ENCODE data around the gene BARD1. TPM values are rescaled to one million over a fixed set of nuclear protein-coding genes. Genes with fewer than 3 reads are reported as not detected.
A peak's percentile ranks its signal among the peaks of the same experiment; 100 is the strongest.
"Not testable (repeated sequence)": the region's sequence is repeated elsewhere in the genome, so short reads cannot be mapped to it uniquely, and the experiment has no call there.

BARD1 gene
- total RNA-seq, 1 experiment from 2014 or later: 21.8 TPM

DNA sequence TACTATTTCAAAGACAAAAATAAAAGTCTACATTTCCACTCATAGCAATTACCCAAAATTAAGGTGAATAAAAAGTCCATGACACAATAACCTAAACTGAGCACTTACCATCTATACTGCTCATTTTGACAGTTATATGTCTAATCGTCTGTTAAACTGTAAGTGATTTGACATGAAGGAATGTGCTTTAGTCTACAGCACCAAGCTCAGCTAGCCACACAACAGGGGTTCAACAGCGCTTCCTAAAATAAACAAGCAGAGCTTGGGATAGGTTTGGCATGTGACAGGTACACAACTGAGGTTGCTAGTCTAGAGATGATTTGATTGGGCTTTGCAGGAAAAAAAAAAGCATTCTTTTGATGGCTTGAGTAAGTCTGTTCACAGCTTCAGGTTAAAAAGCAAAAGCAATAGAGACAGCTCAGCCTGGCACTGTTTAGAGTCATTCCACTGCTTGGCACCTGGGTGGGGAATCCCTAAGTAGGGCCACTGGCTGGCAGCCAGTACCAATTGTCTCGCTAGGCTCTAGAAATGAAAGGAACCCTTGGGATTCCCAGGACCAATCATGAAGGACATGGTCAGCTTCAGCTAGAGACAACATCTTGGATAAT is 78.6 kb downstream of the BARD1 start:
- no peak for DNase-seq
- Histone ChIP-seq H3K4me3 (ENCODE audit: insufficient read depth, low read depth, low read length) (no peak overlapping the region), H3K36me3 (replicated peaks; ENCODE audit: control insufficient read depth, insufficient read depth, low read length) (no peaks in the 10 kb centered on the region), H3K27me3 (ENCODE audit: control insufficient read depth, insufficient read depth, low read length) (no peaks in the 10 kb centered on the region)

DNA sequence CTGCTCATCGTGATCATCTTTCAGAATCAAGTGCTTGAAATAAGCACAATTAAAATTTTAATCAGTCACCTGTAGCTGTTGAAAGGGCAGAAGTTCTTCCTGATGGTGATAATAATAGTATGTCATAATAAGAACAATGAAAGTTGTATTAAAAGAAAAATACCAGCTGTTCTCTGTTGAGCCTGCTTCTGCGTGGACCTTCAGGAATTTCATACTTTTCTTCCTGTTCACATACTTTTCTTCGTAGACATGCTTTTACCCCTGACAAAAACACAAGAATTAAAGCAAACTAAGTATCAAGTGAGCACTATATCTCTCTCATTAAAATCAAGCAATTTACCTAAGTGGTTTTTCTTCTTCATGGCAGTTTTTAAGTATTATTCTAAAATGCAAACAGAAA is 79.2 kb downstream of the BARD1 start:
- no peak overlapping the region for H3K4me3 ChIP-seq (ENCODE audit: insufficient read depth, low read depth, low read length)
- no peaks in the 10 kb centered on the region for H3K27me3 ChIP-seq (ENCODE audit: control insufficient read depth, insufficient read depth, low read length)
- no peaks in the 10 kb centered on the region for H3K36me3 ChIP-seq (replicated peaks; ENCODE audit: control insufficient read depth, insufficient read depth, low read length)
- no peak for DNase-seq

DNA sequence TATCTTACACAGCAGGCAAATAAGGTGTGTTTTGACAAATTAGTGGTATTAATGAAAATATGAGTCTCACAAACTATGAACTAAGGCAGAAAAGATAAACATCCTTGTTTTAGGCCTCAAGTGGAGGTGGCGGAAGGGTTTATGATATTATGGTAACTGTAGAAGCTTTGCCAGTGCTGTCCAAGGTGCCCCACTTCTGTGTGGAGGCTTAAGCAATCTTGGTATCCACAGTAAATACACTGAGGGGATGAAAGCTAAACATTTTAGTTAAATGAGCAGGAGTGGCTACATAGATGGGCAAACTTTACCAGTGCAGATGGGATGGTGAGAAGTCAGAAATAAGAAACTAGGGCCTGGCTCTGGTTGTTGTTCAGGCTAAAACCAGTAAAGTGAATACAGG is 84.7 kb downstream of the BARD1 start:
- no peak overlapping the region for H3K4me3 ChIP-seq (ENCODE audit: insufficient read depth, low read depth, low read length)
- H3K36me3 ChIP-seq (replicated peaks; ENCODE audit: control insufficient read depth, insufficient read depth, low read length): no peaks in the 10 kb centered on the region
- H3K27me3 ChIP-seq (ENCODE audit: control insufficient read depth, insufficient read depth, low read length): no peaks in the 10 kb centered on the region
- DNase-seq: no peak

GRCh38 chr2:214717837-214718236 is 91.6 kb downstream of the BARD1 start:
- not testable (repeated sequence) for H3K4me3 ChIP-seq (ENCODE audit: insufficient read depth, low read depth, low read length); H3K27me3 ChIP-seq (ENCODE audit: control insufficient read depth, insufficient read depth, low read length); DNase-seq; H3K36me3 ChIP-seq (replicated peaks; ENCODE audit: control insufficient read depth, insufficient read depth, low read length)

DNA sequence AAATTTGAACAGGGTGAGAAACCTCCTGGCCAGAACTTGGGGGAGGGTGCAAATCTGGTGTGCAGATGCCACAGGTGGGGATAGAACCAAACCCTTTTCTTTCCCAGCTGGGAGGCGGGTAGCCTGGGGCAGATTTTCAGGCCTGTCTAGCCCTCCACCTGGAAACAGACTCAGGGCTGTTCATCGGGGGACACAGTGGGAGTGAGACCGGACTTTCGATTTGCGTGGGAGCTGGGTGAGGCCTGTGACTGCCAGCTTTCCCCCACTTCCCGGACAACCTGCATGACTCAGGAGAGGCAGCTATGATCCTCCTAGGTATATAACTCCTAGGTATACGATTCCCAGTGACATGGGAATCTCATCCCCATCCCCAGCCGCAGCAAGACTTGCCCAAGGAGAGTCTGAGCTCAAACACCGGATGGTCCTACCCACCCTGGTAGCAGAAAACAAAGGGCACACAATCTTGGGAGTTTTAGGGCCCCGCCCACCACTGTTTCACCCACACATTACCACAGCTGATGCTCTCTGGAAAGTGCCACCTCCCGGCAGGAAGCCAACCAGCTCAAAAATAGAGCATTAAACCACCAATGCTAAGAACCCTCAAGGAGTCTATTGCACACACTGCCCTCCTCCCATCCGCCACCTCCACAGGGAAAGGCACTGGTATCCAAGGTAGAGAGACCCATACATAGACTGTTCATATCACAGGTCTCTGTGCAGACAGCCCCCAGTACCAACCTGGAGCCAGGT is 92.5 kb downstream of the BARD1 start:
- H3K36me3 ChIP-seq (replicated peaks; ENCODE audit: control insufficient read depth, insufficient read depth, low read length): no peaks in the 10 kb centered on the region
- H3K4me3 ChIP-seq (ENCODE audit: insufficient read depth, low read depth, low read length): no peak overlapping the region
- H3K27me3 ChIP-seq (ENCODE audit: control insufficient read depth, insufficient read depth, low read length): no peaks in the 10 kb centered on the region
- no peak for DNase-seq

GRCh38 chr2:214715025-214715424 is 94.5 kb downstream of the BARD1 start:
- Histone ChIP-seq H3K4me3 (ENCODE audit: insufficient read depth, low read depth, low read length) (no peak overlapping the region), H3K36me3 (replicated peaks; ENCODE audit: control insufficient read depth, insufficient read depth, low read length) (no peaks in the 10 kb centered on the region), H3K27me3 (ENCODE audit: control insufficient read depth, insufficient read depth, low read length) (no peaks in the 10 kb centered on the region)
- no peak for DNase-seq

GRCh38 chr2:214713080-214713830 is 96.2 kb downstream of the BARD1 start:
- H3K36me3 ChIP-seq (replicated peaks; ENCODE audit: control insufficient read depth, insufficient read depth, low read length): no peaks in the 10 kb centered on the region
- DNase-seq: no peak
- H3K4me3 ChIP-seq (ENCODE audit: insufficient read depth, low read depth, low read length): no peak overlapping the region
- H3K27me3 ChIP-seq (ENCODE audit: control insufficient read depth, insufficient read depth, low read length): no peaks in the 10 kb centered on the region

DNA sequence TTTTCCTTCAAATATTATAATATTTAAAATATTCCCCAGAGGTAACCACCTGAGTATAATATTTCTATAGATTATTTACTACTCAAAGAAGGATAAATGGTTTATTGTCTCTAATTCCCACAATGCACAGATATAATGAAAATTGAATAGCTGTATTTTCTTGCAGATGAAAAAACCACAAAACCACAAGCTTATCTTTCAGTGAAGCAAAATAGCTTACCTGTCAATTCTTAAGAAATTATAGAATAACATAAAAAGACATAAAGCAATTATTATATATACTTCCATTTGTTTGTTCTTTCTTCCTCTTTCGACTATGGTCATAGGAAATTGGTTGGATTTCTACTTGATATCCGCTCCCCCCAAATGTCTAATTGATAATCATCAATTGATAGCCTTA is 98.8 kb downstream of the BARD1 start:
- Histone ChIP-seq H3K4me3 (ENCODE audit: insufficient read depth, low read depth, low read length) (no peak overlapping the region), H3K36me3 (replicated peaks; ENCODE audit: control insufficient read depth, insufficient read depth, low read length) (no peaks in the 10 kb centered on the region), H3K27me3 (ENCODE audit: control insufficient read depth, insufficient read depth, low read length) (no peaks in the 10 kb centered on the region)
- no peak for DNase-seq

- DNase-seq: no peak
- H3K4me3 ChIP-seq (ENCODE audit: insufficient read depth, low read depth, low read length): no peak overlapping the region
- H3K36me3 ChIP-seq (replicated peaks; ENCODE audit: control insufficient read depth, insufficient read depth, low read length): no peaks in the 10 kb centered on the region
- H3K27me3 ChIP-seq (ENCODE audit: control insufficient read depth, insufficient read depth, low read length): no peaks in the 10 kb centered on the region
Measured at GRCh38 chr2:214706986-214707385, 102.5 kb downstream of the BARD1 start.

DNA sequence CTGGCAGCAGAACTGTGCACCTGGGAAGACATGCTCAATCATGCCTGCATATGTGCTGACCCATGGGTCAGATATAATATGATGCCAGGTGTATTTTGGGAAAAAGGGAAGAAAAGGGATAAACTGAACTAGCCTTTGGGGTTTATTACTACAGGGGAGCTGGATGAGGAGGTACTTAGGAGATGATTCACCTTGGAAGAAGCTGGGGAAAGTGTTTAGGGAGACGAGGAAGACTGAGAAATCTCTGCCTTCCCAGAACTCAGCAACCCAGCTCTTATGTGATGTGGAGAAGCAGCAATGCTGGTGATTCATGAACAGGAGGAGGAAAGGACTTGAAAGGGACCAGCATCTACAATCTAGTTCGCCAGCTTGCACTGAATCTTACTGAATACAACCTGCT is 110.2 kb downstream of the BARD1 start:
- no peaks in the 10 kb centered on the region for H3K36me3 ChIP-seq (replicated peaks; ENCODE audit: control insufficient read depth, insufficient read depth, low read length)
- no peak overlapping the region for H3K4me3 ChIP-seq (ENCODE audit: insufficient read depth, low read depth, low read length)
- H3K27me3 ChIP-seq (ENCODE audit: control insufficient read depth, insufficient read depth, low read length): no peaks in the 10 kb centered on the region
- DNase-seq: no peak

DNA sequence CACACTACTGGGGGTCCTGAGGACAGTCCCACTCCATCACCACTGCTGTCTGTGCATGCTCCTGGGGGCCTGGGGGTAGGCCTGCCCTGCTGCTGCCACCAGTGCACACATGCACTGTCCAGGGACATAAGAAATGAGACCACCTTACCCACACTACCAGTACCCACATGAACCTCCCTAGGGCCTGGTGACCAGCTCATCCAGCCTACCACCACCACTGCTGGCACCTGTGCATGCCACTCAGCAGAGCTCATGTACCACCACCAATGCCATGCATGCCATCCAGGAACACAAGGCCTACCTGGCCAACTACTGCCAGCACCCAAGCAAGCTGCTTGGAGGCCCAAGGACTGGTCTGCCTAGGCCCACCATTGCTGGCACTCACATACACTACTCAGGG is 112.8 kb downstream of the BARD1 start:
- Histone ChIP-seq H3K36me3 (replicated peaks; ENCODE audit: control insufficient read depth, insufficient read depth, low read length) (no peaks in the 10 kb centered on the region), H3K4me3 (ENCODE audit: insufficient read depth, low read depth, low read length) (no peak overlapping the region), H3K27me3 (ENCODE audit: control insufficient read depth, insufficient read depth, low read length) (no peaks in the 10 kb centered on the region)
- no peak for DNase-seq

DNA sequence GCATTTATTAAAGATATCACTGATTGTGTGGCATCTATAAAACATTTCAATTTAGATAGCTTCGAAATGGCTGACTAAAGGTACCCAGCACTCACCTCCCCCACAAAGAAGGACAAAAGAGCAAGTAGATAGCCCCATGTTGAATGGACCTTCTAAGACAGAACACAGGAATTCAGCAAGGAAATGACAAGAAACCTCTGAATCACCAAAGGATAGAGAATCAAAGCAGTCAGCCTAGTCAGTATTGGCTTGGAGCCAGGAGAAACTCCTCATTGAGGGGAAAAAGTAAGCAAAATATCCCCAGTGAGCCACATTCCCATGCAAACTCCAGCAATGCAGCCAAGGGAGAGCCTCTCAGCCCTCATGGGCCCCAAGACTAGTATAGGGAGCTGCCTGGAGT is 113.7 kb downstream of the BARD1 start:
- H3K36me3 ChIP-seq (replicated peaks; ENCODE audit: control insufficient read depth, insufficient read depth, low read length): no peaks in the 10 kb centered on the region
- no peaks in the 10 kb centered on the region for H3K27me3 ChIP-seq (ENCODE audit: control insufficient read depth, insufficient read depth, low read length)
- no peak for DNase-seq
- H3K4me3 ChIP-seq (ENCODE audit: insufficient read depth, low read depth, low read length): no peak overlapping the region

GRCh38 chr2:214683557-214683956 is 125.9 kb downstream of the BARD1 start:
- not testable (repeated sequence) for H3K27me3 ChIP-seq (ENCODE audit: control insufficient read depth, insufficient read depth, low read length); H3K36me3 ChIP-seq (replicated peaks; ENCODE audit: control insufficient read depth, insufficient read depth, low read length); DNase-seq
- peak overlapping the region; percentile 37 for H3K4me3 ChIP-seq (ENCODE audit: insufficient read depth, low read depth, low read length)

DNA sequence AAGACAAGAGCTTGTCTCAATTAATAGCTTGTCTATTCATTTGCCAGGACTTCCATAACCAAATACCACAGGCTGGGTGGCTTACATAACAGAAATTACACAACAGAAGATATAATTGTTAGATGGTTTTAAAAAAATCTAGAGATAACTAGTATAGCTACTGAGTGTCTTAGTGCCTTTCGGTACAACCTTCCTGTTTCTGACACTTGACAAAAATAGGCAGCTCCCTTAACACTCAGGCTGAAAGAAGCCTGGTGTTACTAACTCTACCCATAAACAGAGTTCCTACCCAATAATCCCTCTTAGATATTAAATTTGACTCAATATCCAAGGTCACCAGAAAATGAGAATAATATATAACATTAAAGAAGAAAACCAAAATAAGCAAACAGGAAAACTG is 129.7 kb downstream of the BARD1 start:
- H3K27me3 ChIP-seq (ENCODE audit: control insufficient read depth, insufficient read depth, low read length): no peaks in the 10 kb centered on the region
- H3K4me3 ChIP-seq (ENCODE audit: insufficient read depth, low read depth, low read length): no peak overlapping the region
- H3K36me3 ChIP-seq (replicated peaks; ENCODE audit: control insufficient read depth, insufficient read depth, low read length): no peaks in the 10 kb centered on the region
- DNase-seq: no peak

DNA sequence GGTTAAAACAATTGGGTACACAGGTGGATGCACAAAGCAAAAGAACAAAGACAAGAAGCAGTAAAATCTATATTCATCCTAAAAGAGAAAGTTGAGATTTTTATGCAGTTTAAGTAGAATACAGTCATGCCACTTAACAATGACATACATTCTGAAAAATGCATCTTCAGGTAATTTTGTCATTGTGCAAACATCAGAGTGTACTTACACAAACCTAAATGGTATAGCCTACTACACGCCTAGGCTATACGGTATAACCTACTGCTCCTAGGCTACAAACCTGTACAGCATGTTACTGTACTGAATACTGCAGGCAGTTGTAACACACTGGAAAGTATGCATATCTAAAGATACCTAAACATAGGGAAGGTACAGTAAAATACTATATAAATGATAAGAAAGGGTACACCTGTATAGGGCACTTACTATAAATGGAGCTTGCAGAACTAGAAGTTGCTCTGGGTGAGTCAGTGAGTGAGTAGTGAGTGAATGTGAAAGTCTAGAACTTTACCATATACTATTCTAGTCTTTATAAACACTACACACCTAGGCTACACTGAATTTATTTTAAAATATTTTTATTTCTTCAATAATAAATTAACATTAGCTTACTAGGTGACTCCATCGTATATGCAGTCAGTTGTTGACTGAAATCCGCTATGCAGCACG is 132.9 kb downstream of the BARD1 start:
- no peaks in the 10 kb centered on the region for H3K36me3 ChIP-seq (replicated peaks; ENCODE audit: control insufficient read depth, insufficient read depth, low read length)
- H3K27me3 ChIP-seq (ENCODE audit: control insufficient read depth, insufficient read depth, low read length): no peaks in the 10 kb centered on the region
- no peak overlapping the region for H3K4me3 ChIP-seq (ENCODE audit: insufficient read depth, low read depth, low read length)
- DNase-seq: no peak
